Dendritic cell treated with granulocyte-macrophage colony-stimulating factor and Interleukin-4, amounts not matched to agents 40 ng/mL and 50 ng/mL, for 4 days (primary cell): Measurements from ENCODE around the gene VPS9D1.

ENCODE experiments used
- H3K27ac Mint-ChIP-seq: one replicate; pipeline ENCODE4 v1.8.0; 2022; ENCODE audit warnings: mild to moderate bottlenecking, mixed read lengths
- H3K27me3 Mint-ChIP-seq: one replicate; pipeline ENCODE4 v1.8.0; 2022; ENCODE audit warnings: mild to moderate bottlenecking, mixed read lengths
- H3K36me3 Mint-ChIP-seq: one replicate; pipeline ENCODE4 v1.8.0; 2022; ENCODE audit warnings: low read depth, mixed read lengths
- H3K4me1 Mint-ChIP-seq: one replicate; pipeline ENCODE4 v1.8.0; 2022; ENCODE audit warnings: low read depth, mixed read lengths
- H3K4me3 Mint-ChIP-seq: one replicate; pipeline ENCODE4 v1.8.0; 2022; ENCODE audit warnings: mild to moderate bottlenecking, moderate library complexity, mixed read lengths
- H3K9me3 Mint-ChIP-seq: one replicate; pipeline ENCODE4 v1.8.0; 2022; ENCODE audit warnings: mixed read lengths
- intact Hi-C: fragments of 100-400 bp; cut with micrococcal nuclease; formaldehyde crosslinking; loops from one replicate; pipeline ENCODE4 v1.15.0; 2022

Gene VPS9D1

GRCh38 chr16:89741342-89742014 lies 20.8 kb upstream of the VPS9D1 start:
- no peaks in the 10 kb centered on the region for H3K27me3 Mint-ChIP-seq
- H3K4me1 Mint-ChIP-seq, result peaks cover 29% of the 10 kb centered on the region
- H3K4me3 Mint-ChIP-seq, result no peak overlapping the region
- peak overlapping the region; percentile 20 for H3K27ac Mint-ChIP-seq
- H3K9me3 Mint-ChIP-seq, result no peaks in the 10 kb centered on the region
- peaks cover 84% of the 10 kb centered on the region for H3K36me3 Mint-ChIP-seq
- intact Hi-C loops, result no loop called here

GRCh38 chr16:89739383-89739782 lies 18.7 kb upstream of the VPS9D1 start:
- peaks cover 23% of the 10 kb centered on the region for H3K4me1 Mint-ChIP-seq
- H3K36me3 Mint-ChIP-seq, result peaks cover 90% of the 10 kb centered on the region
- intact Hi-C loops, result no loop called here

GRCh38 chr16:89738538-89739317 lies 18.0 kb upstream of the VPS9D1 start:
- Mint-ChIP-seq H3K4me3 (no peak overlapping the region), H3K36me3 (peaks cover 90% of the 10 kb centered on the region), H3K4me1 (peaks cover 23% of the 10 kb centered on the region), H3K27me3 (no peaks in the 10 kb centered on the region), H3K27ac (peak overlapping the region; percentile 20), H3K9me3 (no peaks in the 10 kb centered on the region)
- intact Hi-C loops, result no loop called here

More at GRCh38 chr16:89739383-89739782, 18.7 kb upstream of the VPS9D1 start:
- no peaks in the 10 kb centered on the region for H3K9me3 Mint-ChIP-seq
- H3K4me3 Mint-ChIP-seq, result no peak overlapping the region
- H3K27ac Mint-ChIP-seq, result no peak overlapping the region
- no peaks in the 10 kb centered on the region for H3K27me3 Mint-ChIP-seq

- Mint-ChIP-seq H3K27ac (no peak overlapping the region), H3K4me3 (no peak overlapping the region), H3K4me1 (peaks cover 23% of the 10 kb centered on the region), H3K36me3 (peaks cover 92% of the 10 kb centered on the region), H3K27me3 (no peaks in the 10 kb centered on the region), H3K9me3 (no peaks in the 10 kb centered on the region)
- intact Hi-C loops, result no loop called here
Measured at GRCh38 chr16:89738072-89738377, 17.3 kb upstream of the VPS9D1 start.

- H3K9me3 Mint-ChIP-seq, result no peaks in the 10 kb centered on the region
- H3K4me1 Mint-ChIP-seq, result peaks cover 27% of the 10 kb centered on the region
- no peak overlapping the region for H3K4me3 Mint-ChIP-seq
- no peak overlapping the region for H3K27ac Mint-ChIP-seq
- intact Hi-C loops, result no loop called here
- peaks cover 92% of the 10 kb centered on the region for H3K36me3 Mint-ChIP-seq
- H3K27me3 Mint-ChIP-seq, result no peaks in the 10 kb centered on the region
Measured at GRCh38 chr16:89737341-89738071, 16.8 kb upstream of the VPS9D1 start.

GRCh38 chr16:89736554-89736953 lies 15.9 kb upstream of the VPS9D1 start:
- H3K4me3 Mint-ChIP-seq, result no peak overlapping the region
- intact Hi-C loops, result no loop called here

GRCh38 chr16:89733792-89734191 lies 13.1 kb upstream of the VPS9D1 start:
- peaks cover 6% of the 10 kb centered on the region for H3K4me1 Mint-ChIP-seq
- peaks cover 100% of the 10 kb centered on the region for H3K36me3 Mint-ChIP-seq
- H3K27ac Mint-ChIP-seq, result no peak overlapping the region
- no peak overlapping the region for H3K4me3 Mint-ChIP-seq
- no peaks in the 10 kb centered on the region for H3K9me3 Mint-ChIP-seq
- no peaks in the 10 kb centered on the region for H3K27me3 Mint-ChIP-seq
- intact Hi-C loops, result no loop called here

More at GRCh38 chr16:89736554-89736953, 15.9 kb upstream of the VPS9D1 start:
- H3K9me3 Mint-ChIP-seq, result no peaks in the 10 kb centered on the region
- no peaks in the 10 kb centered on the region for H3K27me3 Mint-ChIP-seq
- H3K36me3 Mint-ChIP-seq, result peaks cover 100% of the 10 kb centered on the region
- peaks cover 26% of the 10 kb centered on the region for H3K4me1 Mint-ChIP-seq
- H3K27ac Mint-ChIP-seq, result no peak overlapping the region

GRCh38 chr16:89733322-89733721 lies 12.6 kb upstream of the VPS9D1 start:
- H3K4me1 Mint-ChIP-seq, result peaks cover 6% of the 10 kb centered on the region
- no peak overlapping the region for H3K4me3 Mint-ChIP-seq
- peaks cover 100% of the 10 kb centered on the region for H3K36me3 Mint-ChIP-seq
- H3K9me3 Mint-ChIP-seq, result no peaks in the 10 kb centered on the region
- no peaks in the 10 kb centered on the region for H3K27me3 Mint-ChIP-seq
- no peak overlapping the region for H3K27ac Mint-ChIP-seq
- intact Hi-C loops, result no loop called here

GRCh38 chr16:89732918-89733242 lies 12.2 kb upstream of the VPS9D1 start:
- intact Hi-C loops, result no loop called here
- Mint-ChIP-seq H3K27me3 (no peaks in the 10 kb centered on the region), H3K36me3 (peaks cover 100% of the 10 kb centered on the region), H3K4me3 (no peak overlapping the region), H3K27ac (no peak overlapping the region), H3K9me3 (no peaks in the 10 kb centered on the region), H3K4me1 (peaks cover 6% of the 10 kb centered on the region)

- Mint-ChIP-seq H3K4me3 (no peak overlapping the region), H3K4me1 (peaks cover 6% of the 10 kb centered on the region)
Measured at GRCh38 chr16:89732142-89732917, 11.6 kb upstream of the VPS9D1 start.

GRCh38 chr16:89730610-89731234 lies 10.0 kb upstream of the VPS9D1 start:
- peaks cover 6% of the 10 kb centered on the region for H3K4me1 Mint-ChIP-seq
- peaks cover 100% of the 10 kb centered on the region for H3K36me3 Mint-ChIP-seq
- H3K27me3 Mint-ChIP-seq, result no peaks in the 10 kb centered on the region
- H3K4me3 Mint-ChIP-seq, result no peak overlapping the region
- H3K27ac Mint-ChIP-seq, result no peak overlapping the region
- intact Hi-C loops, result no loop called here
- H3K9me3 Mint-ChIP-seq, result no peaks in the 10 kb centered on the region

More at GRCh38 chr16:89732142-89732917, 11.6 kb upstream of the VPS9D1 start:
- Mint-ChIP-seq H3K27ac (no peak overlapping the region), H3K9me3 (no peaks in the 10 kb centered on the region), H3K27me3 (no peaks in the 10 kb centered on the region), H3K36me3 (peaks cover 100% of the 10 kb centered on the region)
- intact Hi-C loops, result no loop called here

- peaks cover 100% of the 10 kb centered on the region for H3K36me3 Mint-ChIP-seq
- peaks cover 6% of the 10 kb centered on the region for H3K4me1 Mint-ChIP-seq
- intact Hi-C loops, result no loop called here
- H3K4me3 Mint-ChIP-seq, result no peak overlapping the region
- no peaks in the 10 kb centered on the region for H3K9me3 Mint-ChIP-seq
- H3K27me3 Mint-ChIP-seq, result no peaks in the 10 kb centered on the region
- no peak overlapping the region for H3K27ac Mint-ChIP-seq
Measured at GRCh38 chr16:89729863-89730593, 9.3 kb upstream of the VPS9D1 start.

GRCh38 chr16:89729293-89729692 lies 8.6 kb upstream of the VPS9D1 start:
- H3K4me1 Mint-ChIP-seq, result peaks cover 6% of the 10 kb centered on the region
- H3K27ac Mint-ChIP-seq, result no peak overlapping the region
- H3K4me3 Mint-ChIP-seq, result no peak overlapping the region
- no peaks in the 10 kb centered on the region for H3K9me3 Mint-ChIP-seq
- H3K36me3 Mint-ChIP-seq, result peaks cover 100% of the 10 kb centered on the region
- H3K27me3 Mint-ChIP-seq, result no peaks in the 10 kb centered on the region
- intact Hi-C loops, result no loop called here
